ENCODE data around the gene MCRS1.

The MCRS1 gene

DNA sequence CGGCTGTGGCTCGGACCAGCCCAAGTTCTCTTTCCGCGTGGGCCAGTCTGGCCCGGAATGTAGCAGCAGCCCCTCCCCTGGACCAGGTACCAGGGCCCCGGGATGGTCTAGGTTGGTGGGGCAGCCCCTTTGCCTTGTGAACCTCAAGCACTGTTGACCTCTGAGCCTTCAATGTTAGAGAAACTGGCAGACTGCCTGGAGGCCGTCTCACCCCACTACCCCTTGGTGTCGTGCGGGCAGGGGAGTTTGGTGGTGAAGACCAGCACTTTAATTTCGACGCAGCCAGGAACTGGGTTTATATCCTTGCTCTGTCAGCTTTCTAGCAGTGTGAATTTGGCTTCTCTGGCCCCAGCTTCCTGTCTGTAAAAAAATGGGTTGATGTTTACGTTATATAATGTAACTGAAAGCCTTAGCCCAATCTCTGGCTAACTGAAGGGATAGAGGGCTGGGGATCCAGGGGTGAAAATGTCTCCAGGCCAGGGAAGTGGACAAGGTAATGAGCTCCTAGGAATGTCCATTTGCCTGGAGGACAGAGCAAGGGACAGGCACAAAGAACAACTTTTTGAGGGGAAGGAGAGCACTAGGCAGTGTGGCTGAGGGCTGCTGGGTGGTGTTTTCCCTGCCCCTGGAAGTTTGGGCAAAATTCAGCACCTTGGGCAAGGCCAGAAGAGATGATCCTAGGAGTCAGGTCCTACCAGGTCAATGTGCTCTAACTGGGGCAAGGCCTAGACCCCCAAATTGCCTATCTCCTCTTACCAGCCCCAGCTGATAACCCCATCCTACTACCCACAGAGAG, 11.4 kb downstream of the MCRS1 start:
- no peak for DNase-seq (ENCODE audit: low read depth in 2 of 2)

DNA sequence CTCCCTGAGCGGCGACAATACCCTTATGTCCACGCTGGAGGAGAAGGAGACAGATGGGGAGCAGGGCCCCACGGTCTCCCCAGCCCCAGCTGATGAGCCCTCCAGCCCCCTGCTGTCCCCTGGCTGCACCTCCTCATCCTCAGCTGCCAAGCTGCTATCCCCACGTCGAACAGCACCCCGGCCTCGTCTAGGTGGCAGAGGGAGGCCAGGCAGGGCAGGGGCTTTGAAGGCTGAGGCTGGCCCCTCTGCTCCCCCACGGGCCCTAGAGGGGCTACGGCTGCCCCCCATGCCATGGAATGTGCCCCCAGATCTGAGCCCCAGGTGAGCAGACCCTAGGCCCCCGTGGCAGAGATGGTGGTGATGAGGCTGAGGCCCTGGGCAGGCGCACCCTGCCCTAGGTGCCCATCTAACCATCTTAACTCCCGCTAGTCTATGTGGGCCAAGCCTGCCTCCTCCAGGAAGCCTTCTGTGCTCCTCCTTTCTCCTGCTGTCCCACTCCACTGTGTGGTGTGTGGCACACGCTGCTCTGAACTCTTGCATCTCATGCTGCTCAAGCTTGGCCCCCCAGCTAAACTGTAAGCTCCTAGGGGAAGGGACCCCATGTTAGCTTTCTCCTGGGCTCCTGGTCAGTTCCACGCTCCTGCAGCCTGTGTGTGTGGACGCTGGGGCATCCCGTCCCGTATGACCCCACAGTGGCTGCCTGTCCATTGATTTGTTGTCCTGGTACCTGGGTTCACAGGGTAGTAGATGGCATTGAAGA, 12.1 kb downstream of the MCRS1 start:
- no peak for DNase-seq (ENCODE audit: low read depth in 2 of 2)

DNA sequence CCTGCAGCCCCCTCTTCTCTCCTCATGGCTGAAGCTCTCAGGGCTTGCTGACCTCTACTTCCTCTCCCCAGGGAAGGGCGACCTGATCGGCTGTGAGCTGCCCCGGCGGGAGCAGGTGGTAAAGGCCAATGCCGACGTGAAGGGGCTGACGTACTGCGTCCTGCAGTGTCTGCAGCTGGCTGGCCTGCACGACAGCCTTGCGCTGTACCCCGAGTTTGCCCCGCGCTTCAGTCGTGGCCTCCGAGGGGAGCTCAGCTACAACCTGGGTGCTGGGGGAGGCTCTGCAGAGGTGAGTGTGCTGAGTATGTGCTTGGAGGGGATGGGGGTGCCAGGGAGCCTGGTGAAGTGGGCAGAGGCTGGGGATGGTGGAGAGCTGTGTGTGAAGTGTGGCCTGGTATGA, 13.7 kb downstream of the MCRS1 start:
- no peak for DNase-seq (ENCODE audit: low read depth in 2 of 2)

DNA sequence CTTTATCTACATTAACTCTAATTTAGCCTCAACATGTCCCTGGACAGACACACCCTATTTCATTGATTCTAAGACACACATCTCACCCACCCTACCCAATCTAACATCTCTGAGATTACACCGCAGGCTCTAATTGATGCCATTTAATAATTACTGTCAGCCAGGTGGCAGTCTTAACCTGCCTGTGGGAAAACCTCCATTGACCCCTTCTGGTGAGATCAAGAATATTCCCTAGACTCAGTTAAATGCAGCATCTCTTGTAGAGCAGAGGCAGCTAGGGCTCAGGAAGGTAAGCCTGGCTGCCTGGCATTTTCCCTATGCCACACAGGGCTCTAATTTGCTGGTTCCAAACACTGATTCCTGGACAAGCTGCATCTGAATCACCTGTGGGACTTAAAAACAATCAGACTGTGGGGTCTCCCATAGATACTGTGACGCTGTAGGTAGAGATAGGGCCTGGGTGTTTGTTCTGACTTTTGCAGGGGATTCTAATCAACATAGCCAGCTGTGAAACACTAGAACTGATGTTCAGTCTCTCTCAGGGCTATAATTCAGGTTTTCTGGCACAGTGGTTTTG, 14.3 kb downstream of the MCRS1 start:
- no peak for DNase-seq (ENCODE audit: low read depth in 2 of 2)

DNA sequence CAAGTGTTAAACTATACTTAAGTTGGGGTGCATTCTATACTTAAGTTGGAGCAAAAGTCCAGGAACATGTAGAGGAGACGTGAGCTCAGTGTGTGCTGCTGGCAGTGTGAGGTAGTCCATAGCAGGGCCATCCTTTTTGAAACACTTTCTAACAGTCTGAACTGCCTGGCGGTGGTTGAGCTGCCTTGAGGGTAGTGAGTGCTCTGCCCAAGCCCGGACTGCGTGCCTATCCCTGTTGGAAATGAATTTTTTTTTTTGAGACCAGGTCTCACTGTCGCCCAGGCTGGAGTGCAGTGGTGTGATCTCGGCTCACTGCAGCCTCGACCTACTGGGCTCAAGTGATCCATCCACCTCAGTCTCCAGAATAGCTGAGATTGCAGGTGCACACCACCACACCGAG, 15.0 kb downstream of the MCRS1 start:
- DNase-seq (ENCODE audit: low read depth in 2 of 2), result no peak

DNA sequence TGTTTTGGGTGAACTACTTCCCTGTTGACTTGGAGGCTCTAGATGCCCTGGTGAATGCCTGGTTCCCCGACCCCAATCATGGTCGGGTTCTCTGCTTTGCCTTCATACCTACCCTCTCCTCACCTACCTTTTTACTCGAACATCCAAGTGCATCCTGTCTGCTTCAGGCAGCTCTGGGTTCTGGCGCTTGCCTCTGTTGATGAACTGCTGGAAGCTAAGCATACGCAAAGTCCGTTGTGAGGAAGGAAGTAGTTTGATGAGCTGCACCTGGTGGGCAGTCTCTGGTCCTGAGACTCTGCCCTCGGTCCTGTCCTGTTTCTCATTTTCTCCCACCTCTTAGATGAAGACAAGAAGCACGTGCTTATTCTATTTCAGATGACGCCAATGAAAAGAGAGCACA, 15.5 kb downstream of the MCRS1 start:
- no peak for DNase-seq (ENCODE audit: low read depth in 2 of 2)

DNA sequence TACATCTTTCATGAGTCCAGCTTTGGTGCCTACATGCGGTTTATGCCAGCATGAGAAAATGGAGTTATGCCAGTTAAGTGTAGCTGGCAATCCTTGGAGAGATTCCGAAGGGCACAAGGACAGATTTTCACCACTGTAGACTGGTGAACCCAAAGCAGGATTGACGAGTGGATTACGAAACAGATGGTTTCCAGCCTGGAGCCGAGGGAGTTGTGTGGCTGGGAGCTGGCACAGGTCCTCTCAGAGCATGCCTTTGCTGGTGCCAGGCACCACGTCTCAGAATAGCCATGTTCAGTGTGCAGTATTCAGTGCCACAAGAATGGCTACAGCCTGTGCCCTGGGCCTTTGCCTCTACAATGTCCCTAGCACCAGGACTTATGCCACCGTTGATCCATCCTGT, 15.9 kb downstream of the MCRS1 start:
- DNase-seq (ENCODE audit: low read depth in 2 of 2), result no peak

DNA sequence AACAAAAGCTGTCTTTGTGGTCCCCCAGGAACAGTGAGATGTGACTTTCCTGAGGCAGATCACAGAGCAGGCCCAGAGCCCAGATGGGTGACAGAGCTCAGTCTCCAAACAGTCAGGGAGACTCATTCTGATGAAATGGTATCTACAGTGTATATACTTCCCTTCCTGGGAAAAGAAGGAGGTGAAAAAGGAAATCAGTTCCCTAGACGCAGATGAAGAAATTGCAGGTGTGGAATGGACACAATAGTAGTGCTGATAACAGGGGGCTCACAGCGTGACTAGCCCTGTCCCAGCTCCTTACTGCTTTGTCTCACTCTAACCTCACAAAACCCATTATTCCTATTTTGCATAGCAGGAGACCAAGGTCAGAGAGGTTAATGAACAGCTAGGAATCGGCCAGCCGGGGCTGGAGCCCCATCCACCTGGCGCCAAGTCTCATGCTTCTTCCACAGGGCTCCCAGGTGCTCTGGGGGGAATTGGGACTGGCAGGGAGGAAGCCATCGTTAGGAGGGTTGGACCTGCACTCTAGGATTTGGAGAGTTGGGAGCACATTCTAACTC, 17.2 kb downstream of the MCRS1 start:
- no peak for DNase-seq (ENCODE audit: low read depth in 2 of 2)

DNA sequence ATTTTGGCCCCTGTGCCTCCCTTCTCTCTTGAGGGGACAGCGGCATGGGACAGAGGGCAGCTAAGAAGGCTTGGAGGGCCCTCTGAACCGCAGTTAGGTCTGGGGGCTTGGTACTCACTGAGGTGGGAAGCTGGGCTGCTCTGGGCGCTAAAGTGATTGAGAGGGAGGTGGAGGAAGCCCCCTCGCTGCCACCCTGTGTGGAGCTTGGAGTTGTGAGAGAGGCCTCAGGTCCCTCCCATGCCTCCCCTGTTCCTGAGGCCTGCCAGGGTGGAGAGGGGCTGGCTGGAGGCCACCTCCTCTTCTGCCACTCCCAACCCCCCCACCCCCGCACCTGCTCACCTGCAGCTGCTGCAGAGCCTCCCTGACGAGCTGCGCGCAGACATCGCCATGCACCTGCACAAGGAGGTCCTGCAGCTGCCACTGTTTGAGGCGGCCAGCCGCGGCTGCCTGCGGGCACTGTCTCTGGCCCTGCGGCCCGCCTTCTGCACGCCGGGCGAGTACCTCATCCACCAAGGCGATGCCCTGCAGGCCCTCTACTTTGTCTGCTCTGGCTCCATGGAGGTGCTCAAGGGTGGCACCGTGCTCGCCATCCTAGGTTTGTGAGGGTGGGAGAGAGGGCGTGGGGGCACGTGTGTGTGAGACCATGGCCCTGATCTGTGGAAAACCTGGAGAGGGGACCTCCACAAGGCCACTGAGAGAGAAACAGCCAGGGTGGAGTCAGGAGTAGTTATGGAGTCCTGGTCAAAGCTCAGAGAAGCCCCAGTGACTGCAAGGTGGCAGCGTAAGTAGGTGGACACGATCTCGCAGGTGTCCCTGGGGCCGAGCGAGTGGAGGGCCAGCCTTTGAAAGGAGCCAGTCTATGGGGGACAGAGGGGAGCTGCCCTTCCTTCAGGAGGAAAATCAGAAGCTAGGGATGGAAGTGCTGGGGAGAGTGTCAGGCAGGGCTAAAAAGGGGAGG, 17.9 kb downstream of the MCRS1 start:
- DNase-seq (ENCODE audit: low read depth in 2 of 2), result no peak

DNA sequence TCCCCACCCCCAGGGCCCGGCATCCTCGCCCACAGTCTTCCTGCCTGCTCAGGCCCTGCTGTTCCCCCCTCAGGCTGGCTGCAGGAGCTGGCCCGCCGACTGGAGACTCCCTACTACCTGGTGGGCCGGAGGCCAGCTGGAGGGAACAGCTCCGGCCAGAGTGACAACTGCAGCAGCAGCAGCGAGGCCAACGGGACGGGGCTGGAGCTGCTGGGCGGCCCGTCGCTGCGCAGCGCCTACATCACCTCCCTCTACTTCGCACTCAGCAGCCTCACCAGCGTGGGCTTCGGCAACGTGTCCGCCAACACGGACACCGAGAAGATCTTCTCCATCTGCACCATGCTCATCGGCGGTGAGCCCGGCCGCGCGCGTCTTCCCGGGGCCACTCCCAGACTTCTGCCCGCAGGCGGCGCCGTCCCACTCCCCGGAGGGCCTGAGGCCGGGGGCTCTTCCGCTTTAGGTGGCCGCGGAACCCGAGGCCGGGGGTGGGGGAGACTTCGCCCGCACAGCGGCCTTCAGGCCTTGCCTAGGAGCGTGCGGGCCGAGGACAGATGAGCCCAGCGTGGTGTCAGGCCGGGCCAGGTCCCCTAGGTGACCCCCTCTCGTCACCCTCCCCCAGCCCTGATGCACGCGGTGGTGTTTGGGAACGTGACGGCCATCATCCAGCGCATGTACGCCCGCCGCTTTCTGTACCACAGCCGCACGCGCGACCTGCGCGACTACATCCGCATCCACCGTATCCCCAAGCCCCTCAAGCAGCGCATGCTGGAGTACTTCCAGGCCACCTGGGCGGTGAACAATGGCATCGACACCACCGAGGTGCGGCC, 18.9 kb downstream of the MCRS1 start:
- no peak for DNase-seq (ENCODE audit: low read depth in 2 of 2)

DNA sequence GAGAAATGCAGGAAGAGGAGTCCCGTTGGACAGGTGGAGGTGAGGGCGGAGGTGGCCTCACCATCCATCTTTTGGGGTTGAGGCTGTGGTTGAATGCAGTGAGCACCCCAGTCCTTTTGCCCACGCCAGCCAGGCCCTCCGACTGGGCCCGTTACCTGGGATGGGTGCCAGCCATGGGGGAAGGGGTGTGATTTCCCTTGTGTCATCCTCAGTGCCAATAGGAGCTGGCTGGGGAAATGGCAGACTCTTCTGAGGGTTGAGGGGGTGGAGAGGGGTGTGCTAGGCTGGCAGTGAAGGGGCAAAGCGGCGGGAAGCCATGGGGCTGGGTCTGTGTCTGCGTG, 19.5 kb downstream of the MCRS1 start:
- no peak for DNase-seq (ENCODE audit: low read depth in 2 of 2)

DNA sequence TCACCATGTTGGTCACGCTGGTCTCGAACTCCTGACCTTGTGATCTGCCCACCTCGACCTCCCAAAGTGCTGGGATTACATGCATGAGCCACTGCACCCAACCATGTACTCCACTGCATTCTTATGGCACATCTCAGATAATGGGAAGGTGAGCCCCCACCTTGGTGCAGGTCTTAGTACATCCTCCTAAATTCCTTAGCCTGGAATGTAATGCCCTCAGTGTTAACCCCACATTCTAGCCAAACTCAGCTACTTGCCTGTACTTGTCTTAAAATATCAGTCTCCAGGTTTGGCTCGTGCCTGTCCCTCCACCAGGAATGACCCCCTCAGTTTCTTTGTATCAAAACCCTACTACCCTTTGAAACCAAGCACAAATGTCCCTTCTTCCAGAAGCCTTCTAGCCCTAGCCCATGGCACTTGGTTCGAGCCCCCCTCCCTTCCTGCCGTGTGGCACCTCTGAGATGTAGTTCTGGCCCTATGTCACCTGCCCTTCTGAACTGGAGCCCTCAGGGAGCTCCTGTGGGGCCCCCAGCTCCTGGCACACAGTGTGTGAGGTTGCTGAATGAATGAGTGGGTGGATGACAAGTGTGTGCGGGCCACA, 20.8 kb downstream of the MCRS1 start:
- DNase-seq (ENCODE audit: low read depth in 2 of 2), result no peak

DNA sequence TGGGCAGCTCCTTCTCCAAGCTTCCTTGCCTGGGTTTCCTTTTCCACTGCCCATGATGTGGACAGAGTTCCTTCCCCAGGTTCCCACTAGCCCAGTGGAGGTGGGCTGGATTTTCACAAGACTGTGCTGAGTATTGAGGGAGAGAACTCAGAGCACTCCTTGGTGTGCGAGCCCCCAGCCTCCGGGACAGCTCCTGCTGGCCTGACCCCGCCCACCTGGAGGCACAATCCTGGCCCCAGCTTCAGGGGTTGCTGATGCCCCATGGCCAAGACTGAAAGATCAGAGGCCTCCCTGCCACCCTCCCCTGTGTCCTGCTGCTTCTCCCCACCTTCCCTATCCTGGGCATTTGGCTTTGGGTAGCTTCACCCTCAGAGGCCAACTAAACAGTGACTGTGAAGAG, 21.5 kb downstream of the MCRS1 start:
- DNase-seq (ENCODE audit: low read depth in 2 of 2), result no peak

DNA sequence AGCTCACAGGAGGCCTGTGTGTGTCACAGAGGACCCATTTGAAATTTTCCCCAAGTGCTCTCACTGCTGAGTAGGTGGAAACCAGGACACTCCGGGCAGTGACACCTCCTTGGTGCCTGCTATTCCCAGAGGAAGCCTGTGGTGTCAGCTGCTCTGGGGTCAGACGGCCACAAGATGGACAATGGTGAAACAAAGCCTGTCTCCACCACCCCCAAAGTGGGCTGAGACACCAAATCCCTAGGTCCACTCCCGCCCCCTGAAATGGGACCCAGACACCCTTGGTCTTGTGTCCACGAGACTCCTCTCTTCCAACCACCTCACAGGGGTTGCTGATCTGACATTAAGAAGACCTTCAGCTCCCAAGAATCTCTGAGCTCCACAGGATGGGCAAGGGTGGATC, 22.1 kb downstream of the MCRS1 start:
- DNase-seq (ENCODE audit: low read depth in 2 of 2), result no peak

DNA sequence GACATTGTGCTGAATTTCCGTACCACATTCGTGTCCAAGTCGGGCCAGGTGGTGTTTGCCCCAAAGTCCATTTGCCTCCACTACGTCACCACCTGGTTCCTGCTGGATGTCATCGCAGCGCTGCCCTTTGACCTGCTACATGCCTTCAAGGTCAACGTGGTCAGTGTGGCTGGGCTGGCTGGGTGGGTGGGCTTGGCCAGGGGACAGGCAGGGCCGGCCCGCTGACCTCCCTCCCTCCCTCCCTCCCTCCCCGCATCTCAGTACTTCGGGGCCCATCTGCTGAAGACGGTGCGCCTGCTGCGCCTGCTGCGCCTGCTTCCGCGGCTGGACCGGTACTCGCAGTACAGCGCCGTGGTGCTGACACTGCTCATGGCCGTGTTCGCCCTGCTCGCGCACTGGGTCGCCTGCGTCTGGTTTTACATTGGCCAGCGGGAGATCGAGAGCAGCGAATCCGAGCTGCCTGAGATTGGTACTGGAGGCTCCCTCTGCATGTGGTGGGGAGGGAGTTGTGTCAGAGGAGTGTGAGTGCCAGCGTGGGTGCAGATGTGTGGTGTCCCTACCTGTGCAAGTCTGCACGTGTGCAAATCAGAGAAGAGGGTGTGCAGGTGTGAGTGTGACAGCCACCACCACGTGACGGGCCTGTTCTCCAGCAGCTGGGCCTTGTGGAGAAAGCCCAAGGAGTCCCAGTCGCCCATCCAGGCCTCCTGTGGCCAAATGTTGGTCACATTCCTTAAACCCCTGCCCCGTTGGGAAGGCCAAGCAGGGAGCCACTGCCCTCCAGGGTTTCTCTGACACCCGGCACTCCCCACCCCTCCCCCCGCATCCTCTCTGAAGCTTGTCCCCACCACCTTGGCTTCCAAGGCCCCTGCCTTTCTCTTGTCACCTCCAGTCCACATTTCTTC, 23.8 kb downstream of the MCRS1 start:
- no peak for DNase-seq (ENCODE audit: low read depth in 2 of 2)

DNA sequence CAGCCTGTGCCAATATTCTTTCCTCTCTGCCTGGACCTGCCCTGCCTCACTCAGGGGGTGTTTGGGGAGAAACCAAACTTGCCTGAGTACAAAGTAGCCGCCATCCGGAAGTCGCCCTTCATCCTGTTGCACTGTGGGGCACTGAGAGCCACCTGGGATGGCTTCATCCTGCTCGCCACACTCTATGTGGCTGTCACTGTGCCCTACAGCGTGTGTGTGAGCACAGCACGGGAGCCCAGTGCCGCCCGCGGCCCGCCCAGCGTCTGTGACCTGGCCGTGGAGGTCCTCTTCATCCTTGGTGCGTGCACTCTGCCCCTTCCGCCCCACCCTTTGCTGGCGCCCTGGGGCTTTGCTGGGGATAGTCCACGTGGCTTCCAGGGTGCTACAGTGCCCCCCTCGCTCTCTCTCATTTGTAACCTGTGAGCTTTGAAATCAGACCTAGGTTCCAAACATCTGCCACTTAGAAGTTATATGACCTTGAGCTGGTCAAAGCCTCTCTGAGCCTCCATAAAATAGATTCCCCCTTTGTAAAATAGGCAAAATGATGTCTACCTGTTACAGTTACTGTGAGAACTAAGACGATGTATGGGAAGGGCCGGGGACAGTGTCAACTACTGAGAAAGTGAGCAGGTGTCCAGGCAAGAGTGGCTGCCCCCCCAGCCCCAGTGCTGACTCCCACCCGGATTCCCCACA, 24.6 kb downstream of the MCRS1 start:
- no peak for DNase-seq (ENCODE audit: low read depth in 2 of 2)

DNA sequence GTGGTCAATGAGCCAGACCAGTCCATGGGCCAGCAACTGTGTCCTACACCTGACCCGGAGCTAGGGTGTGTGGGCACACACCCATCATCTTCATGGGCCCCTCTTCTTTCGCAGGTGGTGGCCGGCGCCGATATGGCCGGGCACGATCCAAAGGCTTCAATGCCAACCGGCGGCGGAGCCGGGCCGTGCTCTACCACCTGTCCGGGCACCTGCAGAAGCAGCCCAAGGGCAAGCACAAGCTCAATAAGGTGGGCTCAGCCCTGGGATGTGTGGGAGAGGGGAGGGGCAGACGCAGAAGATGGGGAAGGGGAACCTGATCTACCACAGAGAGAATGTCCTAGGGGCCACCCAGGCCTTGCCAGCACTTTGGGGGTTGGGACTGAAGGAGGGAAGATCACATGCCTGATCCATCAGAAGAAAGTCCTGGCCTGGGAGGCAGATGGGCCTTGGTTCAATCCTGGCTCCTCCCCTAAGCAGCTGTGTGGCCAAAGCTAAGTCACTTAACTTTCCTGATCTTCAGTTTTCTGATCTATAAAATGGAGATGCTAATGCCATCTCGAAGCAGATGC, 25.3 kb downstream of the MCRS1 start:
- no peak for DNase-seq (ENCODE audit: low read depth in 2 of 2)

DNA sequence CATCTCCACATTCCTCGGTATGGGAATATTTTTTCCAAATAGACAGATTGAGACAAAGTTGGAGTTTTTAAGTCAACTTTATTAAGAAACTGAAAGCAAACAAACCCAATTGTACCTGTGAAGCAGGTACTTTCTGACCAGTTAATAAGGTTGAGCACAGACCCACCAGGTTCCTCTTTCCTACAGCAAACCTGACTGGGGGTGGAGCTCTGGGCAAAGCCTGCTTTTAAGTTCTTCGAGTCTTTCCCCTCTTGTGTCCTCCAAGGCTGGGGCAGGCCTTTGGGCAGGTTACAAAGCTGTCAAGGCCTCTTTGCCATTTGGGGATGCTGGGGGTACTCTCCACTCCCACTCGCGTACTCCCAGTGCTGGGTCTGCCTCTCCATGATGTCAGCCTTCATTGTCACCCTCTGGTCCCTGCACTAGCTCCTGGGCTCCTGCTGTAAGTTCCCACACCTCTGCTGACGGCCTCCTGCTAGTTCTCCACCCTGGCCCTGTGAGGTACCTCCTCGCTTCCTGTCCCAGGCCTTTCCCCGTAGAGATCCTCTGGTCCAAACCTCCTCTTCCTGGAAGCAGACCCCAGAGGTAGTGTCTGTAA, 25.9 kb downstream of the MCRS1 start:
- no peak for DNase-seq (ENCODE audit: low read depth in 2 of 2)

All from stimulated activated CD4-positive, alpha-beta T cell treated with anti-CD3 and anti-CD28 coated beads, Interleukin-1b, Interleukin-23, amount 100 ng/mL, for 1 hour (primary cell).